ENCODE measurements around the gene DMC1. TPM values are rescaled to one million over a fixed set of nuclear protein-coding genes. Genes with fewer than 3 reads are reported as not detected.

Gene DMC1
- total and polyA plus RNA-seq, 10 of the 15 experiments (the other 5 are each of a cell fraction or from before 2014, with no cell fraction given): 1.0 to 21.0 (median 4.5) TPM

GRCh38 chr22:38578505-38578904 lies 8.5 kb upstream of the DMC1 start:
- H3K27ac ChIP-seq (ENCODE audit: control insufficient read depth, insufficient read depth): no peak overlapping the region
- ChIA-PET RAD21 (ENCODE audit: unreplicated experiment) (no interaction called here), POLR2A (no interaction called here), CTCF (interaction anchor here (0.8 kb wide), 1 partner anchor 126 kb away, joined by 3 read pairs; no protein-coding TSS in a partner anchor), SMC1A (ENCODE audit: uncharacterized antibody, unreplicated experiment) (no interaction called here)
- H3K4me2 ChIP-seq (ENCODE audit: control insufficient read depth, insufficient read depth): no peak overlapping the region
- no peaks in the 10 kb centered on the region for H3K4me1 ChIP-seq (ENCODE audit: control insufficient read depth, insufficient read depth, low read length)
- no peaks in the 10 kb centered on the region for H4K20me1 ChIP-seq (ENCODE audit: control insufficient read depth, insufficient read depth)
- WGBS (ENCODE audit: insufficient coverage, insufficient replicate concordance, low lambda C conversion rate, missing lambda C conversion rate): 32% methylated on average over 5 of the region's 5 CpGs
- no peaks in the 10 kb centered on the region for H3K79me2 ChIP-seq (ENCODE audit: control insufficient read depth, insufficient read depth, low read length)
- BruUV-seq (replicated peaks): no TSS peak
- H3K4me3 ChIP-seq: no peak overlapping the region
- FAIRE-seq (no peak), DNase-seq (ENCODE audit: low read depth, low spot score) (no peak), ATAC-seq (no peak)
- no peaks in the 10 kb centered on the region for H3K27me3 ChIP-seq (replicated peaks in 1 of 2; ENCODE audit: control insufficient read depth in 2 of 2, insufficient read depth in 2 of 2, low read length in 1 of 2)
- no peak overlapping the region for H2AFZ ChIP-seq (ENCODE audit: control insufficient read depth, low read depth, low read length)
- H3K9ac ChIP-seq (ENCODE audit: control insufficient read depth, insufficient read depth, low read length): no peak overlapping the region
- H3K36me3 ChIP-seq (ENCODE audit: control insufficient read depth in 2 of 2, insufficient read depth in 2 of 2, low read length in 1 of 2): no peaks in the 10 kb centered on the region
- TF ChIP-seq CHD1 (IDR thresholded peaks at IDR 0.05; ENCODE audit: low read depth, low read length) (no peak), HDAC6 (IDR thresholded peaks at IDR 0.05; ENCODE audit: unreplicated experiment) (no peak), ZNF217 (IDR thresholded peaks at IDR 0.05) (no peak), NR2C1 (IDR thresholded peaks at IDR 0.05) (no peak), MXI1 (IDR thresholded peaks at IDR 0.05; ENCODE audit: low read depth, low read length) (no peak), RAD51 (IDR thresholded peaks at IDR 0.05) (no peak), KAT2A (conservative IDR thresholded peaks at IDR 0.05; ENCODE audit: control insufficient read depth, low read depth, low read length) (no peak), ETV6 (conservative IDR thresholded peaks at IDR 0.05 in 1 of 2, IDR thresholded peaks at IDR 0.05 in 1 of 2; ENCODE audit: borderline replicate concordance in 1 of 2, low read depth in 1 of 2) (no peak), CUX1 (IDR thresholded peaks at IDR 0.05; ENCODE audit: insufficient replicate concordance, low read depth, low read length) (no peak), CEBPB (IDR thresholded peaks at IDR 0.05; ENCODE audit: borderline replicate concordance in 1 of 2, low read depth in 2 of 2, low read length in 2 of 2) (no peak), BHLHE40 (IDR thresholded peaks at IDR 0.05; ENCODE audit: borderline replicate concordance in 1 of 2, low read depth in 2 of 2, low read length in 1 of 2) (no peak)
- intact Hi-C loops (cut with micrococcal nuclease; ENCODE audit: unreplicated experiment): loop anchor here (10.0 kb wide), 1 partner anchor 284 kb away; no protein-coding TSS in a partner anchor
- H3K9me3 ChIP-seq (replicated peaks; ENCODE audit: control insufficient read depth, insufficient read depth, low read length): no peaks in the 10 kb centered on the region
- in situ Hi-C loops (cut with MboI): no loop called here

Data from GM12878 (cell line).